OCI-LY7 (cell line): ENCODE results near the gene SH2D6. TPM values are rescaled to one million over a fixed set of nuclear protein-coding genes. Genes with fewer than 3 reads are reported as not detected.
"Not testable (repeated sequence)": the region's sequence is repeated elsewhere in the genome, so short reads cannot be mapped to it uniquely, and the experiment has no call there.

Experiments
- BruUV-seq: library from RNA; stranded (reverse); fragments of 400-500 nt; replicated peaks from 2 replicates; lab custom pipeline; 2021; lab: Mats Ljungman, UMichigan
- CTCF ChIA-PET: fragments of 300-600 bp; sonication (Branson Sonifier 250); formaldehyde crosslinking; loops from one replicate; lab custom pipeline; 2022; ENCODE audit warnings: antibody characterized with exemption; ENCODE audit not compliant: unreplicated experiment; lab: Charles Lee
- POLR2A ChIA-PET: fragments of 300-600 bp; sonication (Branson Sonifier 250); formaldehyde crosslinking; loops from one replicate; lab custom pipeline; 2022; ENCODE audit warnings: antibody characterized with exemption; lab: Charles Lee
- DNase-seq: peaks from one replicate; pipeline ENCODE4 v3.0.0-alpha.2; 2015; ENCODE audit warnings: low spot score
- H2AFZ ChIP-seq: fragments of 200-600 bp; sonication (generic), shearing (Covaris generic); 2 replicates; pipeline ENCODE4 v1.6.1; 2014; ENCODE audit warnings: mild to moderate bottlenecking, antibody characterized with exemption, low read length, moderate library complexity
- H3K27ac ChIP-seq: fragments of 200-600 bp; sonication (generic); 2 replicates; pipeline ENCODE4 v1.5.1; 2014; ENCODE audit warnings: mixed run types, low read depth, mild to moderate bottlenecking, moderate library complexity, low read length, inconsistent platforms; ENCODE audit not compliant: poor library complexity, severe bottlenecking
- H3K36me3 ChIP-seq: fragments of 200-600 bp; sonication (generic); 2 replicates; pipeline ENCODE4 v1.6.1; 2014; ENCODE audit warnings: mild to moderate bottlenecking, antibody characterized with exemption, low read length, moderate library complexity, mixed read lengths; ENCODE audit not compliant: insufficient read depth
- H3K4me1 ChIP-seq: fragments of 200-600 bp; sonication (generic); 2 replicates; pipeline ENCODE4 v1.5.1; 2014; ENCODE audit warnings: mild to moderate bottlenecking, low read length; ENCODE audit not compliant: insufficient read depth, poor library complexity, severe bottlenecking
- H3K4me2 ChIP-seq: fragments of 200-600 bp; sonication (generic); 2 replicates; pipeline ENCODE4 v1.6.1; 2014; ENCODE audit warnings: mild to moderate bottlenecking, low read length
- H3K4me3 ChIP-seq: fragments of 200-600 bp; sonication (generic); 2 replicates; pipeline ENCODE4 v1.5.1; 2014; ENCODE audit warnings: mild to moderate bottlenecking, low read depth, low read length; ENCODE audit not compliant: poor library complexity, severe bottlenecking
- H3K79me2 ChIP-seq: fragments of 200-600 bp; sonication (generic); 2 replicates; pipeline ENCODE4 v1.6.1; 2016; ENCODE audit warnings: low read depth, mild to moderate bottlenecking, low read length, moderate library complexity, mixed read lengths; ENCODE audit not compliant: insufficient read depth
- H3K9me2 ChIP-seq: fragments of 200-600 bp; sonication (generic); 2 replicates; pipeline ENCODE4 v1.6.1; 2016; ENCODE audit warnings: mild to moderate bottlenecking, low read length, mixed read lengths; ENCODE audit not compliant: insufficient read depth
- H3K9me3 ChIP-seq: fragments of 200-600 bp; sonication (generic); 2 replicates; pipeline ENCODE4 v1.6.1; 2014; ENCODE audit warnings: mild to moderate bottlenecking, mixed run types, low read length, mixed read lengths
- H4K20me1 ChIP-seq: fragments of 200-600 bp; sonication (generic); 2 replicates; pipeline ENCODE4 v1.6.1; 2014; ENCODE audit warnings: mild to moderate bottlenecking, antibody characterized with exemption, low read length, moderate library complexity, mixed read lengths; ENCODE audit not compliant: insufficient read depth
- CTCF ChIP-seq: fragments of 200-600 bp; sonication (generic); conservative IDR thresholded peaks from 2 replicates; pipeline ENCODE4 v1.5.1; 2014; ENCODE audit warnings: mild to moderate bottlenecking, antibody characterized with exemption, low read length, moderate library complexity, mixed read lengths
- EZH2phosphoT487 ChIP-seq: fragments of 200-600 bp; sonication (generic); IDR thresholded peaks from 2 replicates; pipeline ENCODE4 v1.6.1; 2018; ENCODE audit warnings: low read depth, borderline replicate concordance, mild to moderate bottlenecking, mixed run types, antibody characterized with exemption, low read length, moderate library complexity, mixed read lengths
- intact Hi-C: fragments of 100-400 bp; cut with micrococcal nuclease; formaldehyde crosslinking; loops from one replicate; pipeline ENCODE4 v1.10.0; 2022; ENCODE audit not compliant: unreplicated experiment
- total RNA-seq, 2 experiments: library from RNA; depleted of rRNA in 1 of 2; stranded (reverse); fragments of >200 nt in 1 of 2; shearing (Covaris generic) in 1 of 2; gene quantifications; 2 replicates each; pipeline ENCODE4 v1.2.3, GENCODE V29; 2014 to 2022

Gene SH2D6
- total RNA-seq, 2 experiments from 2014 or later: 0.35 to 2.6 TPM

DNA sequence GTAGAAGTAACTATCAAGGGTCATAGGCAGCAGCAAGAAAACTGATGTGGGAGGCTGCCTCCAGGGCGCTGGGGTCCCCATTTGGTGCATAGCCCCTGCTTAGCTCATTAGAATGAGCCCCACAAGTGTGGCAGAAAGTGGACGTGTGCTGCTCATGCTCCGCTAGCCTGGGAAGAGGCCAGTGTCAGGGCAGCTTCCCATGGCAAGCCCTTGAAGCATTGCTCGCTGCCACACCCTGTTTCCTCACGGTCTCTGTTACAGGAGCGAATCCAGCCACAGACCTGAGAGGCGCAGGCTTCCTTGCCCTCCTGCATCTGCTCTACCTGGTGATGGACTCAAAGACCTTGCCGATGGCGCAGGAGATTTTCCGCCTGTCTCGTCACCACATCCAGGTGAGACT, 41.4 kb upstream of the SH2D6 start:
- Histone ChIP-seq H3K9me2 (no peaks in the 10 kb centered on the region), H3K9me3 (peaks cover 10% of the 10 kb centered on the region; the same call in 1 of the 2 replicates), H4K20me1 (no peaks in the 10 kb centered on the region), H3K79me2 (no peaks in the 10 kb centered on the region), H3K4me1 (no peaks in the 10 kb centered on the region), H3K36me3 (peaks cover 44% of the 10 kb centered on the region), H3K4me2 (no peak overlapping the region), H3K4me3 (no peak overlapping the region), H3K27ac (no peak overlapping the region), H2AFZ (no peak overlapping the region)
- intact Hi-C loops: no loop called here
- POLR2A ChIA-PET: no interaction called here
- BruUV-seq: no TSS peak
- no peak for DNase-seq
- CTCF ChIA-PET: interaction anchor here (0.5 kb wide), 1 partner anchor 303 kb away, joined by 8 read pairs; no protein-coding TSS in a partner anchor
- TF ChIP-seq EZH2phosphoT487: no peak
- TF ChIP-seq CTCF: no peak

- TF ChIP-seq EZH2phosphoT487 (no peak), CTCF (no peak)
- H3K79me2 ChIP-seq: no peaks in the 10 kb centered on the region
- BruUV-seq: no TSS peak
- ChIA-PET CTCF (no interaction called here), POLR2A (no interaction called here)
- no peak overlapping the region for H3K27ac ChIP-seq
- intact Hi-C loops: no loop called here
- H4K20me1 ChIP-seq: no peaks in the 10 kb centered on the region
- no peak overlapping the region for H2AFZ ChIP-seq
- H3K9me3 ChIP-seq: peaks cover 10% of the 10 kb centered on the region; the same call in 1 of the 2 replicates
- no peak overlapping the region for H3K4me2 ChIP-seq
- no peaks in the 10 kb centered on the region for H3K4me1 ChIP-seq
- H3K36me3 ChIP-seq: peaks cover 44% of the 10 kb centered on the region
- H3K9me2 ChIP-seq: no peaks in the 10 kb centered on the region
- no peak overlapping the region for H3K4me3 ChIP-seq
- no peak for DNase-seq
These were observed 40.3 kb upstream of the SH2D6 start for GRCh38 chr2:85378257-85378656.

GRCh38 chr2:85380048-85380447, 38.5 kb upstream of the SH2D6 start:
- H4K20me1 ChIP-seq: no peaks in the 10 kb centered on the region
- POLR2A ChIA-PET: no interaction called here
- H2AFZ ChIP-seq: no peak overlapping the region
- no peaks in the 10 kb centered on the region for H3K4me1 ChIP-seq
- no TSS peak for BruUV-seq
- H3K9me3 ChIP-seq: peaks cover 10% of the 10 kb centered on the region; the same call in 1 of the 2 replicates
- no peaks in the 10 kb centered on the region for H3K9me2 ChIP-seq
- peaks cover 44% of the 10 kb centered on the region for H3K36me3 ChIP-seq
- peak; percentile 8 for DNase-seq
- no peak for TF ChIP-seq CTCF
- no peak for TF ChIP-seq EZH2phosphoT487
- H3K79me2 ChIP-seq: no peaks in the 10 kb centered on the region
- intact Hi-C loops: no loop called here
- no peak overlapping the region for H3K4me2 ChIP-seq
- H3K27ac ChIP-seq: no peak overlapping the region
- H3K4me3 ChIP-seq: no peak overlapping the region
- CTCF ChIA-PET: no interaction called here

- H3K9me2 ChIP-seq, CTCF ChIA-PET, H4K20me1 ChIP-seq, H2AFZ ChIP-seq, BruUV-seq, H3K27ac ChIP-seq, POLR2A ChIA-PET, DNase-seq, H3K79me2 ChIP-seq, H3K4me1 ChIP-seq, H3K4me3 ChIP-seq, H3K4me2 ChIP-seq, intact Hi-C loops: not testable (repeated sequence)
- H3K36me3 ChIP-seq: peaks cover 38% of the 10 kb centered on the region
- peaks cover 10% of the 10 kb centered on the region; the same call in 1 of the 2 replicates for H3K9me3 ChIP-seq
These were observed 35.4 kb upstream of the SH2D6 start for GRCh38 chr2:85383151-85383550.
